Breast epithelium (tissue), 3 donors: Measurements from ENCODE around the gene IGSF9.

Experiments used
- POLR2A ChIP-seq: fragments of 450-650 bp; IDR thresholded peaks from one replicate; pipeline ENCODE4 v1.6.1; 2016; ENCODE audit warnings: antibody characterized with exemption, mild to moderate bottlenecking, moderate library complexity
- POLR2AphosphoS5 ChIP-seq, 3 donors: sonication (generic); formaldehyde crosslinking; IDR thresholded peaks; one replicate each; pipeline ENCODE4 v1.6.1; 2017; ENCODE audit warnings: antibody characterized with exemption in 3 of 3

DNA sequence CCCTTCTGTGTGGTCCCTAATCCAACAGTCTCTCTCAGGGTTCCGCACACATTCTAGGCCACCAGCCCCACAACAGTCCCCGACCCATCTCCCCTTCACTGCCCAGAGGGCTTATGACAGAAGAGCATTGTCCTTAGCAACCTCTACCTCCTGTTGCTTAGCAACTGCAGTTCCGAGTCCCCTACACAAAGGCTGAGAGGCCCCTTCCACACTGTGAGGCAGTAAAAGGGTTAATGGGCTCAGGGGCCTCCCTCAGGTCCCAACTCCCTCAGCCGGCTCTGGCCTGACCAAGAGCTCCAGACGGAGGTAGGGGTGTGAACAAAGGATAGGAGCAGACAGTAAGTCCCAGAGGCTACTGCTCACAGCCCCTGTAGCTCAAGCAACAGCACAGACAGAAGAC is 4.3 kb downstream of the IGSF9 start:
- TF ChIP-seq POLR2AphosphoS5 (IDR thresholded peaks at IDR 0.05) = no peak
- TF ChIP-seq POLR2A = no peak
